GM12892 (cell line): ENCODE measurements around the gene NPY4R2.
"Not testable (repeated sequence)": the region's sequence is repeated elsewhere in the genome, so short reads cannot be mapped to it uniquely, and the experiment has no call there.

Experiments
- DNase-seq: peaks from one replicate; pipeline ENCODE4 v3.0.0; 2011; ENCODE audit not compliant: insufficient read length
- FAIRE-seq: peaks from 2 replicates; lab custom pipeline; 2011; peaks lifted over from hg19 to GRCh38; lab: Jason Lieb, UNC

The NPY4R2 gene

DNA sequence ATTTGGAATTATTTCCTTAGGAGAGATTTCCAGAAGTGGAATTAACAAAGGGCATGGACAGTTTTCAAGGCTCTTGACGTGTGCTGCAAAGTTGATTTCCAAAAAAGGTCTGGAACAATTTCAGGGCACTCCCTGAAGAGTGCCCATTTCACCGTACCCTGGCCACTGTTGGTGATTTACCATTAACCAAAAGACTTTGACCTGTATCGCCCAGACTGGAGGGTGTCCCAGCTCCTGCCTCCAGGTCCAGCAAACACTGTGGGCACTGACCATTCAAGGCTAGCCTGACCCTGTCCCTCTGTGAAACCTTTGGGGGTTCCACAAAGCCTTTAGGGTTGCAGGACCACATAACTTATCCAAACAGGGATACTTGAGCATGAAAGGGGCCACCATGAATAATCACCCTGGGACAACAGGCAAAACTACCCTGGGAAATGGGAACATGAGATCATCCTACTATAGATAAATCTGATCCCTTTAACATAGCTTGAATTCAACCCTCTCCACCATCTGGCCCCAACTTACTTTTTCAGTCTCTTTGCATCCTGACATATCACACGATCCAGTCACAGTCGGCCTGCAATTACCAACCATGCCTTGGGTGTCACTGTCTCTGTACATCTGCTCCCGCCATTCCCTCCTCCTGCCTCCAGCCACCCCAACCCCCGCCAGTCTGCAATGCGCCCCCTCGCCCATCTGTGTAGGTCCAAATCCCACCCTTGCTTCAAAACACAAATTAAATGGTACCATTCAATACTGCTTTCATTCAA is 8.9 kb downstream of the NPY4R2 start:
- not testable (repeated sequence) for FAIRE-seq, DNase-seq

DNA sequence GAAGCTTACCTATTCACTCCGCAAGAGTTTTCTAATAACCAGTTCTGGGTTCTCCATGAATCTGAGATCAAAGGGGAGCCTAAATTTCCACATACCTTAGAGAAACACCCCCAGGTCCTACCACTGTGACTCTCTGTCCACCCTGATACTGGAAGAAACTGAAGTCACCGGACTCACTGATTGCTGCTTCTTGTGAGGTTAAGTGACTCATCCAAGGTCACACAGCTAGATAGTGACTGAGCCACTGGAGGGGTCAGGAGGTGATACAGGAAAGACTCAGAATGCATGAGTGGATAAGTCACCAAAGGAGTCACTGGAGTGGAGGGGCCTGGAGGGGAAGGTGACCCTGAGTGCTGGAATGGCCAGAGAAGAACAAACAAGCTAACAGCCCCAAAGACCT is 9.8 kb downstream of the NPY4R2 start:
- not testable (repeated sequence) for DNase-seq, FAIRE-seq

- not testable (repeated sequence) for DNase-seq, FAIRE-seq
Measured at GRCh38 chr10:47932824-47933223, 14.4 kb downstream of the NPY4R2 start.

DNA sequence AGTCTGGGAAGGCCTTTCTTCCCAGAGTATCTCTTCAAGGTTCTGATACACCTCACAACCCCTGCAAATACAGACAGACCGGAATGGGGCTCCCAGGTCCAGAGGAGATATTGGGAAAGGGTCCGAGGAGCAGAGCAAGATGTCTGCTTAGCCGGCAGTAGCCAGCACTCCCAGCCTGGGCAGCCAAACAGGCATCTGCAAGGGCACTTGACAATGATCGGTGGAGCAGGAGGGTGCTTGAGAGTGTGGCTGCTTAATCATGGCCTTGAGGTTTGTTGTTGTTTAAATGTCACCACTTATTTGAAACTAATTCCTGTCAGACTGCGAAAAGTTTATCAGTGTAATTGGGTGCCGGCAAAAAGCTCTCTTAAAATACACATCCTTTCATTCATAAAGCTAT is 15.0 kb downstream of the NPY4R2 start:
- FAIRE-seq, DNase-seq: not testable (repeated sequence)

DNA sequence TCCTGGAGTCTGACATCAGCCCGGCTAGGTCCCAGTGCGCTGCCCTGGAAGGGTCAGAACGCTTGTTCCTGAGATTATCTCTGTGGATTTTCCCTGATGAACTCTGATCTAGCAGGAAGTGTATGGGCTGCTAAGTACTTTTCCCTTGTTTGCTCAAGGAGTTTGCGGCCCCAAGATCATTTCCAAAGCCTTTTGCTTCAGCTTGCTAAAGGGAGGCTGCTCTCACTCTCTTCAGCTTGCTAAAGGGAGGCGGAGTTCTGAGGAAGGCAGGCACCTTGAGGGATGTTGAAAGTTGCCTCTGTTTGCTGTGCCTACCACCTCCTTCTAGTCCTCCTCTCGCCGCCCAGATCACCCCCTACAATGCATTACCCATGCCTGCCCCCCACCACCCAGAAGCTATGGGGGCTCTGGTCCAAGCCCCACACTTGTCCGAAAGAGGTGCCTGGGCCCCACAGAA is 18.3 kb downstream of the NPY4R2 start:
- DNase-seq, FAIRE-seq: not testable (repeated sequence)

GRCh38 chr10:47937634-47938033 is 19.2 kb downstream of the NPY4R2 start:
- FAIRE-seq, DNase-seq: not testable (repeated sequence)

- not testable (repeated sequence) for FAIRE-seq, DNase-seq
Measured at GRCh38 chr10:47940821-47941220, 22.4 kb downstream of the NPY4R2 start.

DNA sequence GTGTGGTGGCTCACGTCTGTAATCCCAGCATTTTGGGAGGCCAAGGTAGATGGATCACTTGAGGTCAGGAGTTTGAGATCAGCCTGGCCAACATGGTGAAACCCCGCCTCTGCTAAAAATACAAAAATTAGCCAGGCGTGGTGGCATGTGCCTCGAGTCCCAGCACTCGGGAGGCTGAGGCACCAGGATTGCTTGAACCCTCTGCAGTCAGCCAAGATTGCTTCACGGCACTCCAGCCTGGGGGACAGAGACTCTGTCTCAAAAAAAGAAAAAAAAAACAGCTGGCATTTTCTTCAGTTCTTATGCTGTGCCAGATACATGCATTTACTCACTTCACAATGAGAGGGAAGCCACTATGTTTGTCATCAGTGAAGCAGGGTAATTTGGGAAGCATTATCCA is 22.9 kb downstream of the NPY4R2 start:
- not testable (repeated sequence) for FAIRE-seq, DNase-seq

DNA sequence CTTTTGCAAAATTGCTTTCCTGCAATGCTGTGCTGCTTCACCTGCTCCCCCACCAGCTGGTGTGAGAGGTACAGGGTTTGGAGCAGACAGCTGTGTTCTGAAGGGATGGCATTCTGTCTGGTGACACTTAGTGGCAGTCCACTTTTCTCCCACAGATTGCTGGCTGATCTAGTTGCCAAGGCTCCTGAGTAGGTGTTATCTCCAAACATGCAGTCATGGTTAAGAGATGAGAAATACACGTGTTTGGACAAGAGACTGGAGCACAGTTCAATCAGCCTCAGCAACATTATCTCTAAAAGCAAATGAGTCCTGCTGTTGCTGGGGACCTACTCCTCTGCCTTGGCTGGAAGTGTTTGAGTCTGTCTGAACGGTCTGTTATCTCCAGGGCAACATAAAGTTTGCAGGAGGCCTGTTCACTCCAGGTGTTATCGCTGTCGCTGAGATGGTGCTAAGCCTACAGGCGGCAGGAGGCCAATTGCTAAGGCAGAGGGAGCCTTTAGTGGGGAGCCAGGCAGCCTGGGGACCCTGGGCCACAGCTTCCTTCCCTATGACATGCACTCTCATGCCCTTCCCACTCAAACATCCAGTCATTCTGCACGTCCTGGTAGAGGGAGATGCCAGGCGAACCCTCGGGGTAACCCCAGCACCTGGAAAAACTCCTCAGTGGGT is 24.0 kb downstream of the NPY4R2 start:
- not testable (repeated sequence) for DNase-seq, FAIRE-seq

- DNase-seq, FAIRE-seq: not testable (repeated sequence)
Measured at GRCh38 chr10:47943328-47943727, 24.9 kb downstream of the NPY4R2 start.

GRCh38 chr10:47947424-47947823 is 29.0 kb downstream of the NPY4R2 start:
- not testable (repeated sequence) for FAIRE-seq, DNase-seq

GRCh38 chr10:47957158-47957557 is 38.7 kb downstream of the NPY4R2 start:
- not testable (repeated sequence) for FAIRE-seq, DNase-seq

GRCh38 chr10:47959677-47960076 is 41.2 kb downstream of the NPY4R2 start:
- FAIRE-seq, DNase-seq: not testable (repeated sequence)

DNA sequence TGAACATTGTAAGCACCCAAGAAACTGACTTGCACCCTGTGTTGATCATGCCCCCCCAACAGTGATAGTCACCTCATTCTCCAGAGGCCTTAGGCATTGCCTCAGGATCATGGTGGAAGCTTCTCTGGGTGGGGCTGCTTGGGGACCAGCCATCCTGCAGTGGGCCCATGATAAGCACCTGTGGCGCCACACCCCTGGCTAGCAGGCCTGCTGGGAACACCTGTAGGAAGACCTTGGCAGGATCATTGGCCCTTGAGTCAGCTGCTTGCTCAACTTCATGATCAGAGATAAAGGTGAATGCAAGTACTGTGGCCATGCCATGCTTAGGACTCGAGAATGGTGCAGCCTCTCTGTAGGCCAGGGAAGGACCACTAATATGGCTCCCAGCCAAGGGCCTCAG is 42.2 kb downstream of the NPY4R2 start:
- not testable (repeated sequence) for DNase-seq, FAIRE-seq

- not testable (repeated sequence) for DNase-seq, FAIRE-seq
Measured at GRCh38 chr10:47962785-47963184, 44.3 kb downstream of the NPY4R2 start.

DNA sequence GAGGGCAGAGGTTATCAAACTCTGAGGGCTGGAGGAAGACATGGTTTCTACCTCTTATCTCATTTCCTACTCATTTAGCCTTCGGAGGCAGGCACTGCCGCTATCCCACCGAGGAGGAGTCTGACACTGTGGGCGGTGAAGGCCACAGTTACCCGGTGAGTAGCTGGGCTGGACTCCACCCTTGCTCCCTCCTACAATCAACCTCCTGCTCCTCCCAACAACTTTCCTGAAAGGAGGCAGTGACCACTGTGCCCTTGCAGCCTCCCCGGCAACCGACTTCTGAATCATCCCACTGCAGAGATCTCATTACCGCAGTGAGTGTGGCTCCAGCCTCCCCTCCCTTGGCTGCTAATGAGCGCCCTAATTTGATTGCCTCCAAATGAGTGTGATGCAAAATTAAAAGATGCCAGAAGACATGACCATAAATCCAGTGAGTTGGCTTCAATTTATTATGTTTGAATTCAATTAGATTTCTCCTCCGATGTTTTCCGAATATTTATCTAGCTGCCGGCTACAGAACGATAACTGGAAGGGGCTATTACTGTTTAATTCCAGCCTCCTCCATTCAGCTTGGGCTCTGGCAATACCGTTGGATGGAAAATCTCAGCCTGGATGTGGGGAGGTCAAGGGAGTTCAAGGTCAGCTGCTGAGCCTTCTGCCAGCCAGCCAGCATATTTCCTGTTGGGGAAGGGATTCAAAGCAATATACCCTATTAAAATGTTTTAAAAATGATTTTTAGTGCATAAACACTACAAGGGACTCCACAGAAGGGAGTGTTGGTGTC is 46.0 kb downstream of the NPY4R2 start:
- DNase-seq, FAIRE-seq: not testable (repeated sequence)

DNA sequence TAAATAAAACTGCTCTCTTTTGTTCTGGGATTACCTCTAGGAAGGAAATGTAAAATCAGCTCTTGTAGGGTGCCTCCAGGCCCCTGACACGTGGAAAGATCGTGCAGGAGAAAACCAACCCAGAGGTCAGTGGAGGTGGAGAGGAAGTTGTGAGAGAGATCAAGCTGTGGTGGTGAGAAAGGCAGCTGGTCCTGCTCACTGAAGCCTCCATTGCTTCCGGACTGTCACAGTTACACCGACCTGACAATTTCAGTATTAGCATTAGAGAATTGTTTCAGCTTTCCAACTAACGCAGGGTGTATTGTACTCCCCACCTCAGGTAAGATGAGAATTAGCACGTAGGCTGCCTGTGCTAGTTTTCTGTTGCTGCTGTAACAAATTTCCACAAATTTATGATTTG is 50.5 kb downstream of the NPY4R2 start:
- FAIRE-seq = not testable (repeated sequence)

GRCh38 chr10:47970047-47970446 is 51.6 kb downstream of the NPY4R2 start:
- FAIRE-seq, DNase-seq: not testable (repeated sequence)

More for the DNA sequence above, 50.5 kb downstream of the NPY4R2 start:
- not testable (repeated sequence) for DNase-seq

DNA sequence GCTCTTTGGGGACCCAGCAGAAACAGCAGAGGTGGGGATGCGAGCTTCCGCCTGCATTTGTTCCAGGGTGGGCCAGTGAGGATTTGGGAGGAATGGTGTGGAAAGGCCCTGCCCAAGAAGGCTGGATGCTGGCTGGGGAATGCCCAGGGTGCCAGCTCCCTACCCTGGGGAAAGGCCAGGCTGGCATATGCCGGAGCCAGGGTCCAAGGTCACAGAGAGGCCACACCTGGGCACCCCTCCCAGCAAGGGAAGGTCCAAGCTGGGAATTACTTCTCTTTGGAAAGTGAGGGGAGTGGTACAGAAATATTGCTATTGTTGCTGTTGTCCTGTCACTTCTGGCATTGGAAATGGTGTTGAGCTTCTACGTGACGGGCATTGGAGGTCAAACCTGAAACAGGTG is 53.1 kb downstream of the NPY4R2 start:
- DNase-seq, FAIRE-seq: not testable (repeated sequence)

DNA sequence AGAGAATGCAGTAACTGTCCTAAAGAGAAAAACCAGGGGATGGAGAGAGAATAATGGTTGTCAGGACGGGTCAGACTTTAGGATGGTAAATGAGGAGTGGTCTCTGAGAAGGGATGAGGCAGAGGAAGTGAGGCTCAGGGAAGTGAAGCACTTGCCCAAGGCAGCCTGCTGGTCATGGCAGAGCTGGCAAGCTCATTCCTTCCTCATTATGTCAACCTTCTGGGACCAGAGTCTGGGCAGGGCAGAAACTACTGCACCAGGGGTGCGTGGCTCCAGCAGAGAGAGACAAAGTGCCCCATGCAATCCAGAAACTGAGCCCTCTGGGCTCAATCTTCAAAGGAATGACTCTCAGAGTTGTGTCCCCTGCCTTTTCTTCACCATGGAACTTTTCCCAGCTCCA is 53.6 kb downstream of the NPY4R2 start:
- FAIRE-seq, DNase-seq: not testable (repeated sequence)
